Trophoblast cell (in vitro differentiated cells and primary cell): ENCODE results near the gene VPS39.

ENCODE experiments used
- DNase-seq, 2 donors: peaks; one replicate each; pipeline ENCODE4 v3.0.0-alpha.2; 2016
- H2AFZ ChIP-seq: 2 replicates; pipeline ENCODE4 v1.6.1; 2013; ENCODE audit warnings: low read length, moderate library complexity, mild to moderate bottlenecking; ENCODE audit not compliant: insufficient read depth, poor library complexity
- H2AK5ac ChIP-seq: 2 replicates; pipeline ENCODE4 v1.6.1; 2013; ENCODE audit warnings: mild to moderate bottlenecking, low read length
- H2BK120ac ChIP-seq: 2 replicates; pipeline ENCODE4 v1.6.1; 2013; ENCODE audit warnings: low read length, mild to moderate bottlenecking, moderate library complexity; ENCODE audit not compliant: insufficient read depth, poor library complexity
- H2BK12ac ChIP-seq: 2 replicates; pipeline ENCODE4 v1.6.1; 2013; ENCODE audit warnings: mild to moderate bottlenecking, low read length, moderate library complexity
- H2BK5ac ChIP-seq: 2 replicates; pipeline ENCODE4 v1.6.1; 2013; ENCODE audit warnings: low read length, low read depth, moderate library complexity, mild to moderate bottlenecking; ENCODE audit not compliant: poor library complexity
- H3K14ac ChIP-seq: 2 replicates; pipeline ENCODE4 v1.6.1; 2013; ENCODE audit warnings: mild to moderate bottlenecking, low read length
- H3K18ac ChIP-seq: 2 replicates; pipeline ENCODE4 v1.6.1; 2013; ENCODE audit warnings: mild to moderate bottlenecking, low read length
- H3K23ac ChIP-seq: 2 replicates; pipeline ENCODE4 v1.6.1; 2013; ENCODE audit warnings: low read length
- H3K27ac ChIP-seq: 2 replicates; pipeline ENCODE4 v1.5.1; 2013; ENCODE audit warnings: low read depth, mild to moderate bottlenecking, inconsistent platforms, low read length, moderate library complexity
- H3K27me3 ChIP-seq: 2 replicates; pipeline ENCODE4 v1.6.1; 2013; ENCODE audit warnings: inconsistent platforms, mild to moderate bottlenecking, low read length, moderate library complexity; ENCODE audit not compliant: insufficient read depth
- H3K36me3 ChIP-seq, 2 experiments: 1 replicate in 1 of 2; 2 replicates in 1 of 2; pipeline ENCODE4 v1.6.1; 2013; ENCODE audit warnings: low read length in 2 of 2, mild to moderate bottlenecking in 2 of 2, moderate library complexity in 1 of 2; ENCODE audit not compliant: insufficient read depth in 2 of 2, control insufficient read depth in 1 of 2
- H3K4ac ChIP-seq: 2 replicates; pipeline ENCODE4 v1.6.1; 2013; ENCODE audit warnings: low read depth, mild to moderate bottlenecking, low read length, moderate library complexity
- H3K4me1 ChIP-seq, 2 experiments: 1 replicate in 1 of 2; 2 replicates in 1 of 2; pipeline ENCODE4 v1.6.1; 2013; ENCODE audit warnings: low read length in 2 of 2, mild to moderate bottlenecking in 2 of 2, moderate library complexity in 1 of 2; ENCODE audit not compliant: insufficient read depth in 2 of 2, control insufficient read depth in 1 of 2
- H3K4me2 ChIP-seq: 2 replicates; pipeline ENCODE4 v1.6.1; 2013; ENCODE audit warnings: inconsistent platforms, mild to moderate bottlenecking, low read length, moderate library complexity
- H3K4me3 ChIP-seq: 2 replicates; pipeline ENCODE4 v1.5.1; 2013; ENCODE audit warnings: mild to moderate bottlenecking, low read depth, low read length, inconsistent platforms
- H3K79me1 ChIP-seq: one replicate; pipeline ENCODE4 v1.6.1; 2013; ENCODE audit warnings: low read length
- H3K79me2 ChIP-seq: 2 replicates; pipeline ENCODE4 v1.6.1; 2013; ENCODE audit warnings: low read length, mild to moderate bottlenecking; ENCODE audit not compliant: control insufficient read depth, insufficient read depth, poor library complexity
- H3K9ac ChIP-seq: 2 replicates; pipeline ENCODE4 v1.6.1; 2013; ENCODE audit warnings: mild to moderate bottlenecking, low read length
- H3K9me3 ChIP-seq: 2 replicates; pipeline ENCODE4 v1.6.1; 2013; ENCODE audit warnings: low read depth, mild to moderate bottlenecking, control low read depth, inconsistent platforms, low read length; ENCODE audit not compliant: insufficient read depth
- H4K12ac ChIP-seq: 2 replicates; pipeline ENCODE4 v1.6.1; 2013; ENCODE audit warnings: low read depth, mild to moderate bottlenecking, low read length, moderate library complexity
- H4K8ac ChIP-seq: 2 replicates; pipeline ENCODE4 v1.6.1; 2013; ENCODE audit warnings: low read depth, mild to moderate bottlenecking, low read length, moderate library complexity
- H4K91ac ChIP-seq: one replicate; pipeline ENCODE4 v1.6.1; 2013; ENCODE audit warnings: low read depth, mild to moderate bottlenecking, low read length, moderate library complexity
- WGBS: extraction: QIAGEN DNeasy Blood & Tissue Kit; methylation state at CpG from one replicate; pipeline ENCODE4 v1.1.7; 2013; ENCODE audit warnings: missing lambda C conversion rate; ENCODE audit not compliant: insufficient read length, insufficient coverage; ENCODE audit errors: extremely low coverage; 5-methylcytosine and 5-hydroxymethylcytosine counted together

Gene VPS39

DNA sequence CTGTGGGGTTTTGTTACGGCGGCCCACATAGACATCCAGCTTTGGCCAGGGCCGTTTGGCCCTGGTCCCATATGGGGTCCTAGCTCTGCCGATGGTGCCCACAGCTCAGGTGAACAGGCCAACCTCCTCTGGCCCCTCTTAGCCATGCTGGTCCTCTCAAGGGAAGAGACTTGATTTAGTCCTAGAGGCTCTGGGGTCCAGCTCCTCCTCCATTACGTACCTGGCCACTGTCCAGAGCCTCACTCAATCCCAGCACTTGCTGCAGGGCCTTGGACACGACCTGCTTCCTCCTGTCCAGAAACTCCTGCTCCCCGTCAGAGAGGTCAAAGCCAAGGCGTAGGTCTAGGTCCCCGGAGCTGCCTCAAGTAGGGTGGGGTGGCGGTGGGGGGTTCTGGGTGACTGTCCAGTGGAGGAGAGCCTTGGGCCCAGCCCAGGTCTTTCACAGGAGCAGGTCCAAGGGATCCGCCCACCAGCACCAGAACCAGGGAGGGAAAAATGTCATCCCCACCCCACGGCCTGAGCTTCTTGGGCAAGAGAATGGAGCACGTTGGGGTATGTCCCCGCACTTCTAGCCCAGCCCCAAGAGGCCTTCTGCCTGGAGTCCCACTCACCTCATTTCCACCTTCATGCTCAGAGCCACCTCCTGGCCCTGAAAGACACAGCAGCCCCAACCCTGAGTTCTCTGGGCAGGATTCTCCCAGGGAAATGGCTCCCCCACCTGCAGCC lies 58.4 kb downstream of the VPS39 start:
- Histone ChIP-seq H3K4me2 (no peak overlapping the region), H4K91ac (no peak overlapping the region), H3K9me3 (no peaks in the 10 kb centered on the region), H4K8ac (no peak overlapping the region), H3K79me1 (no peaks in the 10 kb centered on the region), H3K27me3 (no peaks in the 10 kb centered on the region), H2AFZ (no peak overlapping the region), H3K4me1 (peaks cover 6 to 7% of the 10 kb centered on the region in 2 experiments), H2BK120ac (no peak overlapping the region), H3K14ac (no peak overlapping the region), H3K27ac (no peak overlapping the region), H2BK12ac (no peak overlapping the region), H3K36me3 (no peaks in the 10 kb centered on the region), H3K9ac (no peak overlapping the region), H3K18ac (no peak overlapping the region), H3K4me3 (no peak overlapping the region), H3K23ac (no peak overlapping the region), H3K79me2 (no peaks in the 10 kb centered on the region), H2AK5ac (no peak overlapping the region), H2BK5ac (no peak overlapping the region), H4K12ac (no peak overlapping the region), H3K4ac (no peak overlapping the region)
- no CpG with 5 or more reads among the region's 14 CpGs for WGBS
- no peak for DNase-seq

DNA sequence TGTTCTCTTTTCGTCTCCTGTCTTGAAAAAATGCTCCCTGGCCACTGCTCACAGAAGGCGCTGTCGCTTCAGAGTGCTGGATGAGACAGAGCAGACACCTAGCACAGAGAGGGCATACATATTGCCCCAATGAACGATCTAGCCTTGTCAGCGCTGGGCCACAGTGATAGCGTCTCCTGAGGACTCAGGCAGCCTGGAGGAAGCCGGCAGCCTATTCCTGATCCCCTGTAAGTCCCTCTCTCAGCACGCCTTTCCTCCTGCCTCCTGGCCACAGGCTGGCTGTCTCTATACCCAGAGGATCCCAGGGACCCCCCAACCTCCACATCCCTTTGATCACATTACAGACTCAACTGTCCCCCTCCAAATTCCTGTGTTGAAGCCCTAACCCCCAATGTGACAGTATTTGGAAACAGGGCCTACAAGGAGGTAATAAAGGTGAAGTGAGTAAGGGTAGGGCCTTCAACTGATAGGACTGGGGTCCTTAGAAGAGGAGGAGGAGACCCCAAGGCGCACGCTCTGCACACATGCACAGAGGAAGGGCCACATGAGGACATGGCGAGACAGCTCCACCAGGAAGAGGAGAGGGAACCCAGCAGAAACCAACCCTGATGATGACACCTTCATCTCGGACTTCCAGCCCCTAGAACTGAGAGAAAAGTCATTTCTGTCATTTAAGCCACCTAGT lies 59.2 kb downstream of the VPS39 start:
- no peak overlapping the region for H2BK5ac ChIP-seq
- H4K8ac ChIP-seq = no peak overlapping the region
- H3K4me3 ChIP-seq = no peak overlapping the region
- no CpG with 5 or more reads among the region's 12 CpGs for WGBS
- H3K27me3 ChIP-seq = no peaks in the 10 kb centered on the region
- no peak overlapping the region for H4K91ac ChIP-seq
- H3K79me1 ChIP-seq = no peaks in the 10 kb centered on the region
- H3K23ac ChIP-seq = no peak overlapping the region
- H2BK120ac ChIP-seq = no peak overlapping the region
- H3K9me3 ChIP-seq = no peaks in the 10 kb centered on the region
- H4K12ac ChIP-seq = no peak overlapping the region
- DNase-seq = no peak
- no peak overlapping the region for H2AFZ ChIP-seq
- H3K4ac ChIP-seq = no peak overlapping the region
- H3K27ac ChIP-seq = no peak overlapping the region
- no peak overlapping the region for H2BK12ac ChIP-seq
- H3K4me1 ChIP-seq = peaks cover 6 to 7% of the 10 kb centered on the region in 2 experiments
- H3K4me2 ChIP-seq = no peak overlapping the region
- H3K79me2 ChIP-seq = no peaks in the 10 kb centered on the region
- H2AK5ac ChIP-seq = no peak overlapping the region
- H3K14ac ChIP-seq = no peak overlapping the region
- H3K9ac ChIP-seq = no peak overlapping the region
- no peak overlapping the region for H3K18ac ChIP-seq
- H3K36me3 ChIP-seq = no peaks in the 10 kb centered on the region

DNA sequence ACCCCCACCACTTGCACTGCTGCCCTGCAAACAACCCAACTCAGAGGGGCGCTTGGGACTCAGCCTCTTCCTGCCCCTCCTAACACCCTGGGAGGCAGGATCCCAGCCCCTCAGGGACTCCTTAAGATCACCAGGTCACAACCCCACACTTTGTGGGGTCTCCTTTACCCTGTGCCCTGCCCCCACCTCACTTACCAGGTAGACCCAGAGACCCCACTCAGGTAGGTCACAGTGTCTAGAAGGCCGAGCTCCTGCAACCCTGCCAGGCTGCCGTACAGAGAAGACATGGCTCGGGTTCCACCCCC lies 60.7 kb downstream of the VPS39 start:
- H3K9me3 ChIP-seq = no peaks in the 10 kb centered on the region
- H3K36me3 ChIP-seq = no peaks in the 10 kb centered on the region
- H3K18ac ChIP-seq = no peak overlapping the region
- no peak overlapping the region for H3K9ac ChIP-seq
- no peak overlapping the region for H3K4me3 ChIP-seq
- no peak overlapping the region for H2BK5ac ChIP-seq
- no peak overlapping the region for H4K12ac ChIP-seq
- H2AFZ ChIP-seq = no peak overlapping the region
- no peaks in the 10 kb centered on the region for H3K79me2 ChIP-seq
- no peak overlapping the region for H4K8ac ChIP-seq
- no peak overlapping the region for H2AK5ac ChIP-seq
- H3K23ac ChIP-seq = no peak overlapping the region
- H3K4ac ChIP-seq = no peak overlapping the region
- peaks cover 6 to 7% of the 10 kb centered on the region in 2 experiments for H3K4me1 ChIP-seq
- no peak overlapping the region for H3K27ac ChIP-seq
- WGBS = no CpG with 5 or more reads among the region's 4 CpGs
- no peaks in the 10 kb centered on the region for H3K79me1 ChIP-seq
- H2BK12ac ChIP-seq = no peak overlapping the region
- DNase-seq = no peak
- H4K91ac ChIP-seq = no peak overlapping the region
- H3K27me3 ChIP-seq = no peaks in the 10 kb centered on the region
- no peak overlapping the region for H3K4me2 ChIP-seq
- no peak overlapping the region for H2BK120ac ChIP-seq
- no peak overlapping the region for H3K14ac ChIP-seq

DNA sequence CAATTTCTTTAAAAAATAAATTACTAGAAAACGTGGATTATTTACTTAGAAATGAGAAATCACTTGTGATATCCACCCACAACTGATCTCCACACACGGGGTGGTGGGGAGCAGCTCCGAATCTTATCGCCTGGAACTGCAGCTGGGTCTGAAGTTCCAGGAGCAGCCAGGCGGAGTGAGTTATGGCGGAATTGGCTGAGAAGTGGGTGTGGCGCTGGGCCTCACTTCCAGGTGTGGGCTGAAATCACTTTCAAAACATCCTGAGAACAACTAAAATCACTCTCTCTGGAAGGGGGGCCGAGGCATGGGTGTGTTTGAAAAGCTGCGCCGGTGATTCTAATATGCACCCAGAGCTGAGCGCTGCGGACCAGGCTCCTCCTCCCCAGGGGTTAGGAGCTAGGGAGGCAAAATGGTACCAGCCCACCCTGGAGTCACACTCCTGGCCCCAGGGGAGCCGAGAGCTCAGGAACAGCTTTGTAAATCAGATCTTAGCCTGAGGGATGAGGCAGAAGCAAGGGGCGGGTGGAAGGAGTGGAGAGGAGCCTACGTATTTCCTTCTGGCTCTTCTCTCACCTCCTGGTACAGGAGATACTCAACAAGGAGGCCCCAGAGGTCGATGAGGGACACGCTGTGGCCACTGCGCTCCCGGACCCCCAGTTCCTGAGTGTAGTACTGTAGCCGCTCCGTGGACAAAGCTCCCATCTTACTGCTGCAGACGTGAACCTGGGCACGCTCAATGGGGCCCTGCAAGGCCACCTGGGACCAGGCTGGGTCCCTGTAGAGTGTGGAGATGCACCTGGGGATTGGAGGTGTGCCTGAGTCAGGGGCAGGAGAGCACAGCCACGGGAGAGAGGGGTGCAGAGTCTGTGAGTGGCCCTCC lies 61.3 kb downstream of the VPS39 start:
- no peak overlapping the region for H3K14ac ChIP-seq
- no peak overlapping the region for H4K91ac ChIP-seq
- no CpG with 5 or more reads among the region's 24 CpGs for WGBS
- H3K23ac ChIP-seq = no peak overlapping the region
- no peak overlapping the region for H2BK120ac ChIP-seq
- H3K36me3 ChIP-seq = no peaks in the 10 kb centered on the region
- H3K27ac ChIP-seq = no peak overlapping the region
- H3K4me3 ChIP-seq = no peak overlapping the region
- DNase-seq = no peak
- no peaks in the 10 kb centered on the region for H3K27me3 ChIP-seq
- H2BK5ac ChIP-seq = no peak overlapping the region
- no peak overlapping the region for H2AK5ac ChIP-seq
- no peaks in the 10 kb centered on the region for H3K79me2 ChIP-seq
- H3K9me3 ChIP-seq = no peaks in the 10 kb centered on the region
- H3K4me1 ChIP-seq = peaks cover 6 to 7% of the 10 kb centered on the region in 2 experiments
- H2AFZ ChIP-seq = no peak overlapping the region
- no peak overlapping the region for H3K4ac ChIP-seq
- H4K12ac ChIP-seq = no peak overlapping the region
- H3K79me1 ChIP-seq = no peaks in the 10 kb centered on the region
- H2BK12ac ChIP-seq = no peak overlapping the region
- no peak overlapping the region for H3K4me2 ChIP-seq
- H3K18ac ChIP-seq = no peak overlapping the region
- no peak overlapping the region for H4K8ac ChIP-seq
- no peak overlapping the region for H3K9ac ChIP-seq
